ENCODE results near the gene INTS15. TPM values are rescaled to one million over a fixed set of nuclear protein-coding genes. Genes with fewer than 3 reads are reported as not detected.

Gene INTS15
- 5.2 and 5.5 TPM in 2 replicates for total RNA-seq

GRCh38 chr7:6589829-6590644, at the start of gene INTS15:
INTS15 (plus strand) TSS chr7:6590021; CDS start chr7:6590284, 263 bp downstream.

GRCh38 chr7:6551016-6551511, 38.8 kb upstream of the INTS15 start, which contains the start of gene GRID2IP:
GRID2IP (minus strand) TSS chr7:6551461; CDS start chr7:6551436, 25 bp downstream.

GRCh38 chr7:6577369-6578113, 12.3 kb upstream of the INTS15 start, which contains the start of gene ZDHHC4:
ZDHHC4 (plus strand) TSS chr7:6577454; CDS start chr7:6580562, 3,108 bp downstream.

GRCh38 chr7:6614953-6615722, 25.3 kb downstream of the INTS15 start, which contains the start of gene ZNF853:
ZNF853 (plus strand) TSS chr7:6615610; CDS start chr7:6616175, 565 bp downstream.

GRCh38 chr7:6636741-6637543, 47.1 kb downstream of the INTS15 start, which contains the start of gene ZNF316:
ZNF316 (plus strand) TSS chr7:6637318; CDS start chr7:6642410, 5,092 bp downstream.

Other genes starting within 250 kb of the INTS15 start
- gene FAM220A, start 241.1 kb upstream of the INTS15 start, total RNA-seq = 11.9 and 15.1 TPM in 2 replicates
- 39.9 and 61.2 TPM in 2 replicates for gene RAC1, start 215.5 kb upstream of the INTS15 start, total RNA-seq
- gene DAGLB, start 142.1 kb upstream of the INTS15 start, total RNA-seq = 9.9 and 15.4 TPM in 2 replicates
- gene KDELR2, start 105.9 kb upstream of the INTS15 start, total RNA-seq = 142 and 170 TPM in 2 replicates
- under 0.01 TPM in 1 of 2 replicates, not detected in the other for gene GRID2IP, start 38.6 kb upstream of the INTS15 start, total RNA-seq
- gene ZDHHC4, start 12.6 kb upstream of the INTS15 start, total RNA-seq = 56.4 and 77.2 TPM in 2 replicates
- 0.47 and 3.2 TPM in 2 replicates for gene ZNF853, start 25.6 kb downstream of the INTS15 start, total RNA-seq
- gene ZNF316, start 47.3 kb downstream of the INTS15 start, total RNA-seq = 11.0 and 11.6 TPM in 2 replicates
- 11.1 and 14.2 TPM in 2 replicates for gene ZNF12, start 116.9 kb downstream of the INTS15 start, total RNA-seq
- 0.32 and 1.0 TPM in 2 replicates for gene RSPH10B2, start 164.1 kb downstream of the INTS15 start, total RNA-seq
- gene CCZ1B, start 236.3 kb downstream of the INTS15 start, total RNA-seq = 44.9 and 59.0 TPM in 2 replicates